Measurements from ENCODE around the gene HSPA6.

- TF ChIP-seq CTCF (IDR thresholded peaks at IDR 0.05): no peak
- no peak for TF ChIP-seq MAFK (IDR thresholded peaks at IDR 0.05; ENCODE audit: partially characterized antibody)
- TF ChIP-seq MAZ (IDR thresholded peaks at IDR 0.05; ENCODE audit: borderline replicate concordance, low read depth, low read length): no peak
Measured at GRCh38 chr1:161492827-161493226, 31.5 kb upstream of the HSPA6 start.

All from A549 (cell line).